HG02798 (cell line): ENCODE measurements around the gene PIP4K2A.
"Not testable (repeated sequence)": the region's sequence is repeated elsewhere in the genome, so short reads cannot be mapped to it uniquely, and the experiment has no call there.

Source experiments
- ATAC-seq: cut with Tn5 transposase; IDR thresholded peaks from one replicate; pipeline ENCODE4 v1.9.1; 2021; ENCODE audit warnings: mild to moderate bottlenecking; ENCODE audit not compliant: unreplicated experiment, poor library complexity

The PIP4K2A gene

DNA sequence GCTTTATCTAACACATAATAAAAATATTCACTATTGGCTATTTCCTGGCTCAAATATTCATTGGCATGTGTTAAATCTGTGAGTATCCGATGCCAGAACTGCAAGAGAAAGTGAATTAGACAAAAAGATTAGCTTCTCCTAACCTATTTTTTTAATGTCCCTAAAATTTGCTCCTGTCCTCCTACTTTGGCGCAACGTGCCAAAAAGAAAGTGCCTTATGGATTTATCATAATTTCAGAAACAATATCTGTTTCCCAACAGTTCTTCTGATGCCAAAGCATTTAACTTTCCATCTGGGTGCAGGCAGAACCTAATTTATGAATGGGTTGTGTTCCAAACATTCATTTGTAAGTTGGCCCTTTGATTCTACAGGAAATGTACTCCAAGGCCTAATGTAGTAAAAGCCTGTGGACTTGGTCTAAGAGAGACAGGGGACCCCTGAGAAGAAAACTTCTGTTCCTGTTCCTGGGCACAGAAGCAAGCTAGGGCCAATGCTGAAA is 15.4 kb downstream of the PIP4K2A start:
- ATAC-seq: no peak

DNA sequence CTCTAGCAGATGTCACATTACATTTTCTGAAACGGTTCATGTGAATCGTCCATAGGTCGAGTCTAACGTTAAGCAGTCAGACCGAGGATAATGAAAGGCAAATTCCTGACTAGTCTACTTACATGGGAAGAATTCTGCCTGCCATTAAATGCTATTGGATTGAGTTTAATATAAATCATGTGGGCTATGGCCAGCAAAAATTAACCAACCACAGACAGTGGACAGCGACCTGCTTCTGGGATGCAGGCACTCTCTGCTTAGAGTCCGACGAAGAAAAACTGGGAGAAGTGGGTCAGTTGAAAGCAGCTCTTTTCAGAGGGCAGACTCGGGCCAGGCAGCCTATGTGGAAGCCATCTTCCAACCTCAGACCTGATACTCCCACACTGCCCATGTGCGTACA is 16.6 kb downstream of the PIP4K2A start:
- ATAC-seq: no peak

DNA sequence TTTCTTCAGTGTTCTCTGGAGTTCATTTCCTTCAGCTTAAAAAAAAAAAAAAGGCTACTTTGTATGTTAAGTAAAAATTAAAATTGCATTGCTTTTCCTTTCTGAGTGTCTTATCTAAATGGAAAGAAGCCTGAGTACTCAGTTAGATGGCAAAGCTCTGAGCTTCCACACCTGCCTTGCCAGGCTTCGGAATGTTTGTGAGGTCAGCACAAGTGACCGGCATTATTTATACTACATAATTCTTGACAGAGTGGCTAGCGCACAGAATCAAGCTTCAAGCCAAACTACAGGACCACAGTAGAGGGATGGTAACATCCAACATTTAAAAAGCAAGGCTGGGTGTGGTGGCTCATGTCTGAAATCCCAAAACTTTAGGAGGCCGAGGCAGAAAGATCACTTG is 17.3 kb downstream of the PIP4K2A start:
- ATAC-seq: no peak

DNA sequence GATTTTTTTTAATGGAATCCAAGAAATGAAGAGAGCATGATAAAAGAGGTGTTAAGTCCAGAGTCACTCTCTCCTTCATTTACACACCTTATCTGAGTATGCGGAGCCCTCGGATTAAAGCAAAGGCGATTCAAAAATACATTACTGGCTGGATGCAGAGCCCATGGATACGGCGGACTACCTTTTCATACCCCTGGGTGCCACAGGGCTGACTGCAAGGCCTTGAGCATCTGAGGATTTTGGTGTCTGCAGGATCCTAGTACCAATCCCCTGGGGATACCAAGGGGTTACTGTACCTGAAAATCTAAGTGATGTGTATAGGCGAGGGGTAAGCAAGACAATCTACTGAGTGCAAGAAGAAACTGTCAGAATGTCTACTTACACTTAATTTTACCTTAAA is 20.5 kb downstream of the PIP4K2A start:
- ATAC-seq: peak; percentile 2

DNA sequence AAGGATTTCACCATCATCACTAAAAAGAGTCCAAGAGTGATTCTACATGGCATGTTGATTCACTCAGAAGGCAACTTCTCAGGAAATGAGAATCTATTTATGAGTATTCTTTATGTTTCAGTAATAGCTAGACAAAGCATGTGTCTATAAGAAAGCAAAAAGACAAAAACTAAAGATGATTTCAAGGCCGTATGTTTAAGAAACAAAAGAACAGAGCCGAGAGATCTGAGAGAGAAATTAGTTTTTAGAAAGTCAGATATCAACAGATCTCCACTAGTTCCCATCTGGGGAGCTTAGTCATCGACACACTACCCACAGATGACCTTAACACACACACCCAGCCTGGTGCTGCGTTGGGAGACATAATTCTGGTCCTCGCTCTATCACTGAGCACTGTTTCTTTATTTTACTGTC is 21.0 kb downstream of the PIP4K2A start:
- peak; percentile 52 for ATAC-seq

DNA sequence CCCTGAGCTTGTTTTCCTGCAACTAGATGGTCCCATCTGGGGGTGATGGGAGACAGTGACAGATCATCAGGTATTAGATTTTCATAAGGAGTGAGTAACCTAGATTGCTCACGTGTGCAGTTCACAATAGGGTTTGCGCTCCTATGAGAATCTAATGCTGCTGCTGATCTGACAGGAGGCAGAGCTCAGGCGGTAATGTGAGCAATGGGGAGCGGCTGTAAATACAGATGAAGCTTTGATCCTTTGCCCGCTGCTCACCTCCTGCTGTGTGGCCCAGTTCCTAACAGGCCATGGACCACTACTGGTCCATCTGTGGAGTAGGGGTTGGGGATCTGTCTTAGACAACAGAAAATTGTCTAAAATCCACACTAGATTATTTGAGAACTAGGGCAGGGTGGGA is 22.3 kb downstream of the PIP4K2A start:
- not testable (repeated sequence) for ATAC-seq

DNA sequence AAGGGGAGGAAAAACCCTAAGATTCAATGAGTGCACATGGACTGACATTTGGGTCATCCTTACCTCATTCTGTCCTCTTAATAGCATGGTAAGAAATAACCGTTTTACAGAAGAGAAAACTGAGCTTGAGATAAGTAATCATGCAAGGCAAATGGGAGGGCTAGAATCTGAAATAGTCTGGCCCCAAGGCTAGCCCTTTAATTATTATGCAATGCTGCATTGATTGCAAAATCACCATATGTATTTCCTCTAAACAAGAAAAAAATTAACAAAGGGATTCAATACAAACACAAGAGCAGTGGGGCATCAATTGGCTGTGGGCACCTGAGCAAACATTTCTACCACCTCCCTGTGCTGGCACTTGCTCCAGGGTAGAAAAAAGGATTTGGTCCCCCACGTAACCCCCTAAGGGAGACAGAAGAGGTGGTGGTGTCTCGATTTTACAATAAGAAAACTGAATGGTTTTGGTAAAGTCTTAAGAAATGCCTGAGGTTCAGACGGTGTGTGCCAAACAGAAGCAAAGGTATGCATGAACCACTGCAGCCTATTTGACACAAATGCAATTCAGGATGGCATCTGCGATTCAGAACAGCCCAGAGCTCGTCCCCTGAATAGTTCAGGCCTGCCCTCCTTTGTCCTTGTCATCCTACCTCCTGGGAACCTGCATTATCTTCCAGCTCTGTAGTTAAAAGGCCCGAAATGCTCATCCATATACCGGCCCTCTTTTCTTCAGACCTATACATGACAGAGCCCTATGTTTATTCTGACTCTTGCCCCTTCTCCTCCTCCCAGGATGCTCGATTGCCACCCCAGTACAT is 23.6 kb downstream of the PIP4K2A start:
- ATAC-seq: no peak

DNA sequence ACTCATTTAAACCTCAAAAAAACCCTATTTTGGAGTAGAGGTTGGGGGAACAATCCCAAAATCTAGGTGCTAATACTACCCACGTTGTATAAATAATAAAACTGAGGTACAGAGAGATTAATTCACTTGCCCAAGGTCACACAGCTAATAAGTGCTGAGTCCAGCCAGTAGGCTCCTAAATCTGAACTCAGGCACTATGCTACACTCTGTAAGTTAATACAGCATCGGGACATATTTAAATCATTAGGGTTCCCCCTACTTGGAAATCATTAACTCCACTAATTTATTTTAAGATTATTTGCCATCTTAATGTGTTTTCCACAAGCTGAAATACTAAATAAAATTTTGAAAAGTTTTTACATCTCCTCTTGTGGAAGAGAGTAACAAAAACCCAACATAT is 24.2 kb downstream of the PIP4K2A start:
- no peak for ATAC-seq

DNA sequence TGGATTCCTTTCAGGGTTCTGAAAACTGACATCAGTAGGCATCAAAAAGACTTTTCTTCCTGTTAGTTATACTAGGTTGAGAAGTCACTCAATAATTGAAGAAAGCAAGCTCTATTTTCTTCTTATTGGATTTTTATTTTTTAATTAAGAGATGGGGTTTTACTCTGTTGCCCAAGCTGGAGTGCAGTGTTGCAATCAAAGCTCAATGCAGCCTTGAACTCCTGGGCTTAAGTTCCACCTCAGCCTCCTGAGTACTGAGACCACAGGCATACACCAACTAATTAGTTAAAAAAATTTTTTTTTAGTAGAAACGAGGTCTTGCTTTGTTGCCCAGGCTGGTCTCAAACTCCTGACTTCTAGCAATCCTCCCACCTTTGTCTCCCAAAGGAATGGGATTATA is 28.0 kb downstream of the PIP4K2A start:
- no peak for ATAC-seq

DNA sequence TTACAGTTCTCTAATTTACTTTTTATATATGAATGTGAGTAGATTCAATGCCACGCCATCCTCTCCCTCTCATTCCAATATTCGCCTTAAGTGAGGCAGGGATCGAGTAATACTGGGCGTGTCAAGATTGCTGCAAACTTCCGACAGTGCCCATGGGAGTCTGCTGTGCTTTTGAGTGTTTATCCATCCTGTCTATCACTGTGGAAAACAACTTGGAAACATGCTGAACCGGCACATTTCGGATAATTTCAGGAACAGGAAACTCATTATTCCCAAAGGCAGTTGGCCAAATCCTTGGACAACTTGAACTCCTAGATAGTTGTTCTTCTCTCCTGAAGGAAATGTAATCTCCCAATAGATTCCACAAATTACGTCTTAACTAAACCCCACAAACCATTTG is 28.5 kb downstream of the PIP4K2A start:
- no peak for ATAC-seq

DNA sequence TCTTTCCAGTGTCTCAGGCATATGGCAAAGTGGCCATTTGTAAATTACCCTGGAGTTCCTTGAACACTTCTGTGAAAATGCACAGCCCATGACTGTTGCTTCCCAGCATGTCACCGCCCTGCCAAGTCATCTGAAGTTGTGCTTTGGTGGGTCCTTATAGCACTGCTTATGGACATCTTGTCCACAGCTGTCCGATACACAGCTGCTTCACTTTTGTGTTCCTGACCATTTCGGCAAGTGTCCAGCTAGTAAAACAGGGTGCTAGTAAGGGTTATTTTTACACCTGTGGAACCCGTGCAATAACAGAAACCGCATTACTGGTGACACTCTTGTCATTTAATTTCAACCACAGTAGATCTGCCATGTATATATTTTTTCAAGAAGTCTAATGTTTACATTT is 29.7 kb downstream of the PIP4K2A start:
- ATAC-seq: no peak

DNA sequence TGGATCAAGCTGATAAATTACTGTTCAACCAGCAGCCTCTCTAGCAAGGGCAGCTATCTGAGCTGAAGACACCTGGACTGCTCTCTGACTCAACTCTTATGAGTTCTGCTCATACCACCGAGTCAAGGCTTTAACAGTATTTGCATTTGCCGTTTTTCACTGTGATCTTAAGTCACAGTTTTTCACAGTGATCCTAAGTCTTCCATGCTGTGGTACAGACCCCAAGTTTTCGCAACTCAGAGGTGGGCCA is 31.3 kb downstream of the PIP4K2A start:
- peak; percentile 74 for ATAC-seq

DNA sequence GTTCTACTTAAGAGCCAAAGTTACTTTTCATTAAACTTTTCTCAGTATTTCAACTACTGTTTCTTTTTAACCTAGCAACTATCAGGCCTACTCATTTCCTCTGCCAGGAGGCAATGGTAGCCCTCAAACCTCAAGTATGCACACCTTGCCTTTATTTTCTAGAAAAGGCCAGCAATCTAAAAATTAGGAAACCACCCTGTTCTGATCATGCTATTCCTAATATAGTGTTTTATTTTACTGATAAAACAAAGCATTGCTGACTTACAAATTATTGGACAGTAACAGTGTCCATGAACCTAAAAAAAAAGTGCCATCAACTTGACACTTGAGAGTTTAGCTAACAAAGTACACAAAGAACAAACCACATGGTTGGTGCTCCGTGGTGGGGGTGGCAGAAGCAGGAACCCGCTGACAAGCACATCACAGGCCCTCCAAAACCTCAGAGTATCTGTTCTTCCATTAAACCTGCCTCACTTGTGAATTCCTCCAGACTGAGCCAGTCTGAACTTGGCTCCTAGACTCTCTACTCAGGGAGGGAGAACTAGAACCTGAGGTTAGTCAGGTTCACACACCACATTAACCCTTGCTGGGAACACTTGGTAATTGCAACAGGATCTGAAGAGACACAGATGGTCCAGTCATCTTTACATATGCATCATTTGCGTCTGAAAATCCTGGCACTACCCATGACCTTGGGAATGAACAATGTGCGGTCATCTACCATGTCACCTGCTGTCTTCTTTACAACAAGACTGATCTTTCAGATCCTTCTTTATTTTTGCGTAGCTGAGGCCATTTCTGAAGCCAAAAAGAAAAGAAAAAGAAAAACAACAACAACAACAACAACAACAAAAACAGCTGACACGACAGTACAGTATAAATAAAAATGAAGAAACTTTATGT is 31.9 kb downstream of the PIP4K2A start:
- ATAC-seq: peak; percentile 23

DNA sequence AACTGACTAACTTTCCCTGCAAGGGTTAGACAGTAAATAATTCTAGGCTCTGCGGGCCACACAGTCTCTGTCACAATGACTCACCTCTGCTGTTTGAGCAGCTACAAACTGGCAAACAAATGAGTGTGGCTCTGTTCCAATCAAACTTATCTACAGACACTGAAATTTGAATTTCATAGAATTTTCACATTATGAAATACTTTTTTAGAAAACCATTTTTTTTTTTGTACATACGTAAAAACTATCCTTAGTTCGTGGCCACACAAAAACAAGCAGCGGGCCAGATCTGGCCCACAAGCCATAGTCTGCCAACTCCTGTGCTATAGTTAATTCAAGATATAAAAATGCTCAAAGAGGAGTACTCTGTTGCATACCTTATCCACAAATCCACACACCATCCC is 32.6 kb downstream of the PIP4K2A start:
- no peak for ATAC-seq

DNA sequence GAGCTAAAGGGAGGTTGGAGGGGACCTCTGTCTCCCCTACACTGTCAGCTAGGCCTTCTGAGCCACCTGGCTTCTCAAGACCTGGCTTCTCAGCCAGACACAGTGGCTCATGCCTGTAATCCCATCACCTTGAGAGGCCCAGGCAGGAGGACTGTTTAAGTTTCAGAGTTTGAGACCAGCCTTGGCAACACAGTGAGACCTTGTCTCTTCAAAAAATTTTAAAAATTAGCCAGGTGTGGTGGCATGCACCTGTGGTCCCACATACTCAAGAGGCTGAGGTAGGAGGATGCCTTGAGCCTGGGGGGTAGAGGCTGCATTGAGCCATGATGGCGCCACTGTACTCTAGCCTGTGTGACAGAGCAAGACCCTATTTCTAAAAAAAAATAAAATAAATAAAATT is 33.1 kb downstream of the PIP4K2A start:
- no peak for ATAC-seq

DNA sequence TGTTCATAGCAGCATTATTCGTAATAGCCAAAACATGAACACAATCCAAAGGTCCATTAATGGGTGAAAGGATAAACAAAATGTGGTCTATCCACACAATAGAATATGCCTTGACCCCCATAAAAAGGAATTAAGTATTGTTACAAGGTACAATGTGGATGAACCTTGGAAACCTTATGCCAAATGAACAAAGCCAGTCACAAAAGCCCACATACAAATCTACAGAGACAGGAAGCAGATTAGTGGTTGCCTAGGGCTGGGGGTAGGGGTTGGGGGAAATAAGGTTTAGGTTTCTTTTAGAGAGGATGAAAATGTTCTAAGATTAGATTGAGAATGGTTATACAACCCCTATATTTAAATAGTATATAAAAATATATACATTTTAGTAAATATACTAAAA is 34.8 kb downstream of the PIP4K2A start:
- ATAC-seq: no peak

DNA sequence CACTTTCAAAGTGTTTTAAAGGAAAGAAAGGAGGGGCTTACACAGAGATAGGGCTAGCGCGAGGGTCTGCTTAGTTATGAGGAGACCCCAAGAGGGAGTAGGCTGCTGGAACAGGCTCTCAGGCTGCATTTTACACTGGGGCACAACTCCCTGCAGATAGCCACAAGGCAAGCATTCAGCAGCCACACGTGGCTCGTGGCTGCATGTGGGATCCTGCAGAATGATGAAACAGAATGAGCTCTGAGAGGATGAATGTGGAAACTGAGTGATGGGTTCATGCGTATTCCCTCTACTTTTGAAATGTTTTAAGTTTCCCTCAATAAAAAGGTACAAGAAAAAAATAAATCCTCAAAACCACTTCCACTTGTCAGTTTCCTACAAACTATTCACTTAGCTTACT is 37.0 kb downstream of the PIP4K2A start:
- no peak for ATAC-seq

DNA sequence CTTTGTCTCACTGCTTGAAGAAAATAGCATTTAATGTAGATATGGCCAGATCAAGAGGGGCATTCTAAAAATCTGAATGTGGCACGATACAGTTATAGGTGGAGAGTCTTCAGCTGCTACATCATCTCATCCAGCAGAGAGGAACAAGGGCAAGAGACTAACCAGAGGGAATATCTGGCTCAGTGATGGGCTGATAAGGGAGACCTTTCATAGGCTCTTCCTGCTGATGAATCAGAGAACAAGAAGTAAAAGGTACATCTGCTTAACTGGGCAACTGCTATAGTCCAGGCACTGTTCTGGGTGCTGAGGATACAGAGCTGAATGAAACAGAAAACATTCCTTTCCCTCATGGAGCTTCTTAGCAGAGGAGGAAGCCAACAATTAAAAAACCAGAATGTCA is 37.9 kb downstream of the PIP4K2A start:
- ATAC-seq: no peak

DNA sequence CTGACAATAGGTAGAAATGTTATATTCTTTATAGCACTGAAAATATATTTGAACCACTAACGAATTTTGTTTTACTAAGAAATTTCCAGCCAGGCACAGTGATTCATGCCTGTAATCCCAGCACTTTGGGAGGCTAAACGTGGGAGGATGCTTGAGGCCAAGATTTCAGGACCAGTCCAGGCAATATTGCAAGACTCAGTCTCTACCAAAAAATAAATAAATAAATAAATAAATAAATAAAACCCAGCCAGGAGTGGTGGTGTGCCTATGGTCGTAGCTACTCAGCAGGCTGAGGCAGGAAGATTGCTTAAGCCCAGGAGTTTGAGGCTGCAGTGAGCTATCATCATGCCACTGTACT is 39.8 kb downstream of the PIP4K2A start:
- ATAC-seq: no peak

DNA sequence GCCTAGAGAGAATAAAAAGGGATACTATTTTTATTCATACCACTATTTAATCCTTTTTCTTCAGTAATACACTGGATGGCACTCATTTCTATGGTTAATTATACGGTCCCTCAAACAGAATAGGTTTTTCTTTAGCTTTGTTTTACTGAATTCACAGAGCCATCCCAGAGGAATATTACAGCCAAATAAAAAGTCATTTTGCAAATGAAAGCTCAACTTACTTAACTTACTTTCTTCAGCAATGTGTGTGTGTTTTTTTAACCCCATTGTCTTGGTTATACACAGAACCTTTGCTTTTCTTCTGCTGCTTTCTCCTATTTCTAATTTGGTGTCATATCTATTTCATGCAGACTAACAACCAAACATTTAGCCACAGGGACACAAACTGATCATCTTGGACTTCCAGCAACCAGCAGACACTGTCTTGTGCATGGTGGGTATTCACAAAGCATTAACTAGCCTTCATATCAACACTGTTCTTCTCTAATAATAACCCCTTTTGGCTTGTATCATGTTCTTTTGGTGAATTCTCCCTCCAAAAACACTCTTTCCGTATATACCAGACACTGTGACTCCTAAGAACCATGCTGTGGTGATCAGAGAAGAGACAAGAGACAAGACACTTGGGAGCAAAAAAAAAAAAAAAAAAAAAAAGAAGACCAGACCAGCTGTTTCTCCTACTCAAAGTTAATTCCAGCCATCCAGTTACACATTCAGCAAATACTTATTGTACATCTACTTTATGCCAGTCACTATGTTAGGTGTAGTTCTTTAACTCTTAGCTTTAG is 40.4 kb downstream of the PIP4K2A start:
- ATAC-seq: no peak

DNA sequence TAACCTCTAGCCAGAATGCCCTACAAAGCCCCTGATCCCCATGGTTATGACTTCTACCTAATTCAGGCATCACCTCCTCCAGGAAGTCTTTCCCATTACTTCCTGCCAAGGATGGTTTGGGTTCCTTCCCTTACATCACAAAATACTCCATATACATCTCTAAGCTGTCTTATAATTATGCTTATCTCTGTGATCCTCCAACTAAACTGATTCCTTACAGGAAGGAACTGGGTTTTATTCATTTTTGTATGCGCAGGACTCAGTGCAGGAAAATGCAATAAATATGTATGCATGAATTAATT is 41.3 kb downstream of the PIP4K2A start:
- ATAC-seq: no peak
